CD4-positive, alpha-beta T cell (primary cell): ENCODE results near the gene ADAMTS19. TPM values are rescaled to one million over a fixed set of nuclear protein-coding genes. Genes with fewer than 3 reads are reported as not detected.

Experiments used
- ATAC-seq: fragments of 200-7000 bp; cut with Tn5 transposase; one replicate; pipeline ENCODE4 v1.10.0; 2022; ENCODE audit warnings: mild to moderate bottlenecking; ENCODE audit not compliant: poor library complexity
- CTCF ChIA-PET: fragments of 350-600 bp; sonication (Branson Sonifier 250); formaldehyde crosslinking; loops from one replicate; lab custom pipeline; 2021; ENCODE audit warnings: antibody characterized with exemption, inconsistent platforms; lab: Charles Lee
- POLR2A ChIA-PET: fragments of 350-600 bp; sonication (Branson Sonifier 250); formaldehyde crosslinking; loops from one replicate; lab custom pipeline; 2021; ENCODE audit warnings: antibody characterized with exemption, inconsistent platforms; lab: Charles Lee
- DNase-seq, 14 experiments: peaks; one replicate each; pipeline ENCODE4 v3.0.0-alpha.2; 2013 to 2020; ENCODE audit warnings: mixed read lengths in 2 of 14
- H3K27ac ChIP-seq, 2 donors: one replicate each; pipeline versions ENCODE4 v1.5.1 to v1.7.0; 2013; ENCODE audit warnings: low read length in 2 of 2, low read depth in 1 of 2, mild to moderate bottlenecking in 1 of 2
- H3K27me3 ChIP-seq, 2 experiments: 1 replicate in 1 of 2; 2 replicates in 1 of 2; pipeline versions ENCODE4 v1.6.1 to v1.7.0; 2013; ENCODE audit warnings: low read length in 2 of 2, control low read depth in 1 of 2, mild to moderate bottlenecking in 1 of 2, moderate library complexity in 1 of 2; ENCODE audit not compliant: insufficient read depth in 2 of 2, control insufficient read depth in 1 of 2
- H3K36me3 ChIP-seq: one replicate; pipeline ENCODE4 v1.6.1; 2013; ENCODE audit warnings: low read length, control low read depth; ENCODE audit not compliant: insufficient read depth
- H3K4me1 ChIP-seq: one replicate; pipeline ENCODE4 v1.6.1; 2013; ENCODE audit warnings: low read length, control low read depth; ENCODE audit not compliant: insufficient read depth
- H3K4me3 ChIP-seq: one replicate; pipeline ENCODE4 v1.5.1; 2013; ENCODE audit warnings: mild to moderate bottlenecking, low read length, moderate library complexity
- H3K9me3 ChIP-seq, 2 experiments: 1 replicate in 1 of 2; 2 replicates in 1 of 2; pipeline versions ENCODE4 v1.6.1 to v1.7.0; 2013; ENCODE audit warnings: low read length in 2 of 2, mild to moderate bottlenecking in 2 of 2, control low read depth in 1 of 2, moderate library complexity in 1 of 2; ENCODE audit not compliant: control insufficient read depth in 1 of 2, insufficient read depth in 1 of 2
- H3K27ac Mint-ChIP-seq: one replicate; pipeline ENCODE4 v1.8.0; 2020; ENCODE audit warnings: mixed read lengths
- H3K27me3 Mint-ChIP-seq: one replicate; pipeline ENCODE4 v1.8.0; 2021; ENCODE audit warnings: mixed read lengths
- H3K36me3 Mint-ChIP-seq: one replicate; pipeline ENCODE4 v1.8.0; 2021; ENCODE audit warnings: low read depth, mixed read lengths
- H3K4me1 Mint-ChIP-seq: one replicate; pipeline ENCODE4 v1.8.0; 2021; ENCODE audit warnings: low read depth, mixed read lengths
- H3K4me3 Mint-ChIP-seq: one replicate; pipeline ENCODE4 v1.8.0; 2020; ENCODE audit warnings: mild to moderate bottlenecking, mixed read lengths
- H3K9me3 Mint-ChIP-seq: one replicate; pipeline ENCODE4 v1.8.0; 2020; ENCODE audit warnings: mixed read lengths
- CTCF ChIP-seq: fragments of 200-600 bp; IDR thresholded peaks from one replicate; pipeline ENCODE4 v1.8.0; 2022; ENCODE audit warnings: antibody characterized with exemption, mild to moderate bottlenecking
- intact Hi-C, 2 experiments: fragments of 100-400 bp; cut with DNase I in 1 of 2; cut with micrococcal nuclease in 1 of 2; formaldehyde crosslinking; loops; one replicate each; pipeline versions ENCODE4 v1.15.1 to v1.9.0; 2023 to 2025; cut with DNase I, micrococcal nuclease
- total RNA-seq, 174 experiments: library from RNA in 2 of 174; stranded (reverse) in 2 of 174; gene quantifications; one replicate each; pipeline ENCODE4 v1.2.3 and lab custom pipeline; 2021 to 2026

Gene ADAMTS19
- total RNA-seq, 2 experiments from 2014 or later: not detected

GRCh38 chr5:129481161-129481560 is 21.1 kb downstream of the ADAMTS19 start:
- DNase-seq (no peak), ATAC-seq (no peak)
- Mint-ChIP-seq H3K27ac (no peak overlapping the region), H3K4me3 (no peak overlapping the region), H3K36me3 (no peaks in the 10 kb centered on the region), H3K4me1 (no peaks in the 10 kb centered on the region), H3K9me3 (no peaks in the 10 kb centered on the region), H3K27me3 (no peaks in the 10 kb centered on the region)
- ChIA-PET POLR2A (no interaction called here), CTCF (no interaction called here)
- Histone ChIP-seq H3K9me3 (no peaks in the 10 kb centered on the region), H3K36me3 (no peaks in the 10 kb centered on the region), H3K27me3 (no peaks in the 10 kb centered on the region), H3K4me3 (no peak overlapping the region), H3K4me1 (no peaks in the 10 kb centered on the region), H3K27ac (no peak overlapping the region)
- intact Hi-C loops: no loop called here
- no peak for TF ChIP-seq CTCF

GRCh38 chr5:129496421-129496820 is 36.3 kb downstream of the ADAMTS19 start:
- Mint-ChIP-seq H3K36me3 (no peaks in the 10 kb centered on the region), H3K27ac (no peak overlapping the region), H3K4me1 (no peaks in the 10 kb centered on the region), H3K27me3 (no peaks in the 10 kb centered on the region), H3K9me3 (no peaks in the 10 kb centered on the region), H3K4me3 (no peak overlapping the region)
- Histone ChIP-seq H3K9me3 (no peaks in the 10 kb centered on the region), H3K4me1 (no peaks in the 10 kb centered on the region), H3K27me3 (no peaks in the 10 kb centered on the region), H3K4me3 (no peak overlapping the region), H3K27ac (no peak overlapping the region), H3K36me3 (no peaks in the 10 kb centered on the region)
- TF ChIP-seq CTCF: no peak
- DNase-seq: no peak
- ChIA-PET CTCF (no interaction called here), POLR2A (no interaction called here)
- ATAC-seq: no peak
- intact Hi-C loops: no loop called here

DNA sequence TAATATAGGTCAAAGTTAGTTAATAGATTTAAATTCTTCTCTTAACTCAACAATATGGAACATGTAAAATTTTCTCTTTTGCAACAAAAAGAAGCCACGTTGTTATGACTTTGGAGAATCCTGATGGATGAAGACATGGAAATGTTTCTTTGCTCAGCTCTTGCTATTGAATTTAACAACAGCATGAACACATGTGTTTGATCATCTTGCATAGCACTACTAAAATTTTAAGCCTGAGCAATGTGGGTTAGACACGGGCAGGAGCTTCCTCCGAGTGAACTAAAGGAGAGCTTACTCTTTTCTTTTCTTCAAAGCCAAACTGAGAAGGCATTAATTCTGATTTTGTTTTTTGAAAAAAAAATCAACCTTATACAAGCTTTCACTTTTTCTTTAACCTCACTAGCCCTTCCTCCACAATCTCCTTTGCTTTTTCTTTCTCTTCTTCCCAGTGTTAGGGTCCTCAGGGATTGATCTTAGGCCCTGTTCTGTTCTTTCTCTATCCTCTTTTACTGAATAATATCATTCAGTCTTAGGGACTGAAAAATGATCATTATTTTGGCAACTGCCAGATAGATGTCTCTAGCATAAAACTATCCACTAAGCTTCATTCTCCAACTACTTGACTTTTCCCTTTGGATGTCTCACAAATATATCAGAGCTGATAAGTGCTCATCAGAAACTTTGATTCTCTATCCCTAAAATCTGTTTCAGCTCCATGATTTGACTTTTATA is 36.9 kb downstream of the ADAMTS19 start:
- no peak for TF ChIP-seq CTCF
- H3K4me3 ChIP-seq: no peak overlapping the region
- CTCF ChIA-PET: no interaction called here
- H3K9me3 ChIP-seq: no peaks in the 10 kb centered on the region
- ATAC-seq (no peak), DNase-seq (no peak)
- POLR2A ChIA-PET: no interaction called here
- H3K27ac Mint-ChIP-seq: no peak overlapping the region
- H3K4me1 ChIP-seq: no peaks in the 10 kb centered on the region
- no peaks in the 10 kb centered on the region for H3K9me3 Mint-ChIP-seq
- H3K27me3 ChIP-seq: no peaks in the 10 kb centered on the region
- no peaks in the 10 kb centered on the region for H3K27me3 Mint-ChIP-seq
- H3K27ac ChIP-seq: no peak overlapping the region
- no peaks in the 10 kb centered on the region for H3K36me3 ChIP-seq
- intact Hi-C loops: no loop called here
- H3K4me3 Mint-ChIP-seq: no peak overlapping the region
- no peaks in the 10 kb centered on the region for H3K4me1 Mint-ChIP-seq
- H3K36me3 Mint-ChIP-seq: no peaks in the 10 kb centered on the region
